Forelimb muscle (tissue), 1 donor: ENCODE measurements around the gene KLHL29. TPM values are rescaled to one million over a fixed set of nuclear protein-coding genes. Genes with fewer than 3 reads are reported as not detected.

Experiments
- DNase-seq: peaks from one replicate; pipeline ENCODE4 v3.0.0-alpha.2; 2013; ENCODE audit warnings: low read depth
- polyA plus RNA-seq: library from polyadenylated mRNA; unstranded; fragments of 120-200 nt; gene quantifications from one replicate; pipeline ENCODE4 v1.2.1, GENCODE V29; 2013; ENCODE audit not compliant: insufficient read length

The KLHL29 gene
- polyA plus RNA-seq, 1 donor, result 7.3 TPM

GRCh38 chr2:23512778-23513177, 127.8 kb downstream of the KLHL29 start:
- no peak for DNase-seq

DNA sequence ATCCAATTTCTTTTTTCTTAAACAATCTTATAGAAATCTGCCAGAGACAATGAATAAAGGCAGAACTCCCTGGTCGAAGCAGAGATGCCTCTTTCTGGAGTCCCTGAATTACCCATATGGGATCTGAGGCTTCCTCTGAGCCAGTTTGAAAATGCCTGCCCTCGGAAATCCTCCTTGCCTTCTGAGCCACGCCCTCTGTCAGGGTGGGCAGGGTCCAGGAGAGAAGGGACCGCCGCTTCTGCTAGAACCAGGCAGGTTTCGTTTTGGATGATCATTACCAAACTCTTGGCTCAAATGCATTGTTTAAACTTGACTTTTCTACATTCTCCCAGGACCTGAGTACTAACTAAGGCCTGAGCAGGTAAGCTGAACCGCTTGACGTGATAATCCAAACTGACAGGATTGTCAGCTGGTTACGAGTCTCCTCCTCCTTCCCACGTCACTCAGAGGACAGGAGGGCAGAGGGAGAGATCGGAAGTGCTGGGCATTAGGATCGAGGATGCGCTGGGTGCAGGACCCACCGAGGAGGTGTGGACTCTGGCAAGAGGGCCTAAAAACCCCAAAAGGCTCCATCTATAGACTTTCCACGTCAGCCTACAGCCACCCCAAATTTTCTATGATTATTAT, 128.4 kb downstream of the KLHL29 start:
- no peak for DNase-seq

GRCh38 chr2:23513872-23514793, 129.2 kb downstream of the KLHL29 start:
- DNase-seq, result no peak

GRCh38 chr2:23516520-23517256, 131.7 kb downstream of the KLHL29 start:
- DNase-seq, result no peak

- DNase-seq, result no peak
These were observed 133.7 kb downstream of the KLHL29 start for GRCh38 chr2:23518481-23519333.

- no peak for DNase-seq
These were observed 134.3 kb downstream of the KLHL29 start for GRCh38 chr2:23519334-23519651.

DNA sequence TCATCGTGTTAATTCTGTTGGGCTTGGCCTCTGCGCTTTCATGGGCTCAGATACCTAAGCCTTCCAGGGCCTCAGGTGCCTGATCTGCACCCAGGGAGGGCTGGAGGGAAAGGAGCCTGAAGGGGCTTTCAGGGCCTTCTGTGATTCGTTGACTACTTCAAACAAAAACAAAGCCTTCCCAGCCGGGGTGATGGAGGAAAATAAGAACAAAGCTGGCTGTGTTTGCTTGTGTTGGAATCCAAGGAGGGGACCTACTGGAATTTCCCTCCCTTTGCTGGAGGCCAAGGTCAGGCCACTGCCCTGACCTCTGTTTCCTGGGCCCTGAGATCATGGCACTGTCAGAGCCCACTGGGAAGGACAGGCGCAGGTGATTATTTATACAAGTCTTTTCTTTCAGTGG, 135.3 kb downstream of the KLHL29 start:
- no peak for DNase-seq

- DNase-seq, result no peak
These were observed 136.1 kb downstream of the KLHL29 start for GRCh38 chr2:23521060-23521459.

DNA sequence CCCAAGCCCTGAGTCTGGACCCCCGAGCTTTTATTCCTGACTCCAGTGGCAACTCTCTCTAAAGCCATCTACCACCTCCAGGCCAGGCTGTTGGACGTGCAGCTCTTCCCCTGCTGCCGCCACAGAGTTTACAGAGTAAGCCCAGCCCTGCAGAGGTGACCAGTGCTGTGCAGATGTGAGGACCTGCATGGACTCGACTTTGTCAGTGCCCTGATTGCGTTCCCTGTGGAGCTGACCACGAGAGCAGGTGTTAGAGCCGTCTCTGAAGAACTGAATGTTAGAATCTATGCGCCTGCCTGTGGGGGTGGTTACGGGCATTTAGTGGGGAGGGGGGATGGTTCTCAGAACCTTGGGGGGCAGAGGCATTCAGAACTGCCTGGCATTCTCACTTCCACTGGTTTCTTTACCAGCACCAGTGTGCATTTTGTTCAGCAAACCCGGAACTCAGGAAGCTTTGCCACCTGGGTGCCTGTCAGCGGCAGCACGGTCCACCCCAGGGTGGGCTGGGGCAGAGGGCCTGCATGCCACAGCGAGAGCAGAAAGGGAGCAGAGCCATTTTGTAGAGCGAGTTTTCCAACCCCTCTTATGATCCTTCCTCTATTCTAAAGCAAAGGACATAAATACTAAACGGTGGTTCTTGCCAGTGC, 137.9 kb downstream of the KLHL29 start:
- no peak for DNase-seq

DNA sequence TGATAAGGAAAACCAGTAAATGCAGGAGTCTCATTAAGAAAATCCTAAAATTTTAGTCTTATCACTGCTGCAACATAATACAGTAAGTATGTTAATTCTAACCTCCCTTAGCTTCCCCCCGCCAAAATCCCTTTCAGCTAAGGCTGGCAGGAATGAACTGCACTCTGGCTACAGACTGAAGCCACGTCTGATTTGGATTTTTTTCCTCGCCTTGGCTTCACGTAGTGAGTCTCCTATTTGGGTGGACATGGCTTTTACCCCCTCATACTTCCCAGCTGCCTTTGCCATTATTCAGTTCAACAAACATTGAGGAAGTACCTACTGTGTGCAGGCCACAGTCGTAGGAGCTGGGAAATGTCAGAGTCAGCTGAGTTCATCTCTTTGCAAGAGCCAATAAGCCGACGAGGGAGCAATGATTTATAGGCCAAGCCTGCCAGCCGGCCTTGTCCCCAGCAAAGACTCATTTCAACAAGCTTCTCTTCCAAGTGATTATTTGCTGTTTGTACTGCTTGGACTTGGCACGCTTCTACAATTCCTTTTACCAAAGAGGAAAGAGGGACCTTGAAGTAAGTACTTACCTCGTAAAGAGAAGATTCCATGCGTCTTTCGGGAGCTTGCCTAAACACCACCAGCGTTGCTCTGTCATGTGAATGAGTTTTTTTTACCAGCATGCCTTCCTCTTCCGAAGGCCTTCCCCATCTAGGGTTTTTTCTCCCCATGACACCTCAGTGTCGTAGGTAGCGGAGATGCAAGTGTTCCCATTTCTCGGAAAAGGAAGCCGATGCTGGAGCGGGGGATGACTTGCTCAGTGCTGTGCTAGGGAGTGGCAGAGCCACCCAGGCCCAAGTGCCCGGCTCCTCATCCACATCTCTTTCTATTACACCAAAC, 138.6 kb downstream of the KLHL29 start:
- no peak for DNase-seq

DNA sequence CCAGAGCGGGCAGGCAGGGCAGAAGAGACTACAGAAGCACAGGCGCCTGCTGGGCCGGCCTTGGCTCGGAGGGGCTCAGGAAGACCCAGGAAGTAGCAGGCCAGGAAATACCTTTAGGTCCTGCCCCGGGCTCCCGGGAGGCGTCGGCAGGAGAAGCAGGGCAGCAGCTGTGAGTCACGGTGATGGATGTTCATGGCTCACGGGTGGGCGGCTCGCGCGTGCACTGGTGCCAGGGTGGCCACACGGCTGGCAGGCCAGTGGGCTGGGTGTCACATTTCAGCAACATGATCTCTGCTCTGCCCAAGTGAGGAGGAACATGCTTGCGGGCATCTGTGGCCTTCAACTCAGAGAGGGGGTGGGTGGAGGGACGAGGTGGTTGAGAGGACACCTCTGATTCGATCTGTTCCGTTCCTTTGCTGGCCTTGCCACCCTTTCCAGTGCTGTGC, 139.3 kb downstream of the KLHL29 start:
- no peak for DNase-seq

DNA sequence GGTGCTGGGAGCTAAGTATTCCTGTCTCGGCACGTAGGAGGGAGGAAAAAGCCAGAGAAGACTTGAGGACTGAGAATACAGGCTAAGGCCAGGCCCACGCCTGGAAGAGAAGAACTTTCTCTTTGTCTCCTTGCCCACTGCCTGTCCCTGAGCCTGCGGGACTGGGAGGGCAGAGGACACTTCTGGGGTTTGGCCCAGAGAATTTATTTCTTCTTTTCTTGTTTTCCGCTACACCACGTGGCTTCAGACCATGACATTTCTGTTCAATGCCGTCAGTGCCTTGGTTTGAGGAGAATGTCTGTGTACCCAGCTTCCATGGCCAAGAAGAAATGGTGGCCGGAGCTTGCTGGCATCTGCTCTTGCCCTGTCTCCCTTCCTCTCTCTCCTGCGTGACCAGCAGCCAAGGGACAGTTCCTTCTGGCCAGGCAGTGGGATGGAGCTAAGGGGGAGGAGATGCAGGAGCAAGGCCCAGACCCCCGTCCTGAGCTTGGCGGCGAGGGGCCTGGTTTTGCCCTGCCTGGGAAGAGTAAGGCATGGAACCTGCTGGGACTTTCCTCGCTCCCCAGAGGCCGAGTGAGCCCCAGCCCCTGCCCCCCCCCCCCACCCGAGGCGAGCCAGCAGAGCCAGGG, 140.3 kb downstream of the KLHL29 start:
- DNase-seq, result no peak

- no peak for DNase-seq
These were observed 141.1 kb downstream of the KLHL29 start for GRCh38 chr2:23526114-23526513.

DNA sequence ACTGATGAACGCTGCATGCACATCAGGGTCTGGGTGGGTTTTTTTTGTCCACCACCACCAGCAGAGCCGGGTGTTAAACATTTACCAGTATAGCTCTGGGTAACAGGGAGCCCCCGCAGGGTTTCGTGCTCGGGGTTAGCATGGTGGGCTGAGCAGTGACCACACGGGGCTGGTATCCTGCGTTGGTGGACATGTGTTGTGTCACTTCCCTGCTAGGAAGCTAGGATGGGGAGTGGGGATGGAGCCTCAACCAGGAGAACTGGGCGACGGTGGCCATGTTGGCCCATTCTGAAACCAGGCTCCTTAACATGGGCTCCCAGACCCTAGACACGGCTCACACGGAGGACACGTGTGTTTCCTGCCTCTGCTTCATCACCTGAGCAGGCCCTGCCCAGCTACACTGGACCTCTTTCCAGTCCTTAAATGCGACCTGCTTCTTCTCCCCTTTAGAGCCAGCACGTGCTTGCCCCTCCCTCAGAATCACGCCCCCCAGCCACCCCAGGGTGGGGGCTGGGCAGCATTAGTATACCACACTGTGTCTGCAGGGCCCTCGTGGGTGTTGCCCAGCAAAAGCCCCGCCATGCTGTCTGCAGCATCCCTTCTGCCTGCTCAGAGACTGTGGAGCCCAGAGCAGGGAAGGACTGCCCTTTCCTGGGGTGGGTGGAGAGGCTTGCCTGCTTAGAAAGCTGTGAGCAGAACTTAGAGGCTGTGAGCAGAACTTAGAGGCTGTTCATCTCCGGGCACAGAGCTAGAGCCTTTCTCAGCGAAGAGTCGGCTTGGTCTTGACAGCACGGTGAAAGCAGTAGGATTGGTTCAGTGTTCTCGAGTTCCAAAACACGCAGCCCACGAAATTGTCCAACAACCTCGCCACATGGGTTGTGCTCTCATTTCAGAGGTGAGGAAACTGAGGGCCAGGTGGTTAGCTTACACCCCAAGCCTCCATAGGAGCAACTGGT, 142.1 kb downstream of the KLHL29 start:
- no peak for DNase-seq

- no peak for DNase-seq
These were observed 143.2 kb downstream of the KLHL29 start for GRCh38 chr2:23528171-23528570.

GRCh38 chr2:23528690-23529089, 143.7 kb downstream of the KLHL29 start:
- no peak for DNase-seq

DNA sequence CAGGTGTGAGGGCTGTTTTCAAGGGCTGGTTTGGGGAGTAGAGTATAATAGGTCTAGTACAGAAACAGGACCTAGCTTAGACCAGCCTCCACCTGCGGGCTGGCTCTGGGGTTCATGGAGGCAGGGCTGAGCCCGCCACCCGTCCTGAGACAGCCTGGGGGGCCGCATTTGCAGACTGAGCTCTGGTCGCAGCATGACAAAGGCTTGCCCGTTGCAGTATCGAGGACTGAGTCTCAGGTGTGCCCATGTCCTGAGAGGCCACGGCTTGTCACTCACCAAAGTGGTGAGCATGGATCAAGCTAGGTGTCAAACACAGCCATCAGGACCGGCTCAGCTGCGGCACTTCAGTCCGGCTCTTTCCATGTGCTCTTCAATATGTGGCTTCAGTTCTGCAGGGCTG, 144.7 kb downstream of the KLHL29 start:
- DNase-seq, result no peak

GRCh38 chr2:23530206-23530908, 145.4 kb downstream of the KLHL29 start:
- no peak for DNase-seq
